ENCODE results near the gene TMEM63B.
"Not testable (repeated sequence)": the region's sequence is repeated elsewhere in the genome, so short reads cannot be mapped to it uniquely, and the experiment has no call there.

TMEM63B gene

GRCh38 chr6:44171899-44172546, 44.7 kb downstream of the TMEM63B start:
- DNase-seq (ENCODE audit: low read depth): no peak

DNA sequence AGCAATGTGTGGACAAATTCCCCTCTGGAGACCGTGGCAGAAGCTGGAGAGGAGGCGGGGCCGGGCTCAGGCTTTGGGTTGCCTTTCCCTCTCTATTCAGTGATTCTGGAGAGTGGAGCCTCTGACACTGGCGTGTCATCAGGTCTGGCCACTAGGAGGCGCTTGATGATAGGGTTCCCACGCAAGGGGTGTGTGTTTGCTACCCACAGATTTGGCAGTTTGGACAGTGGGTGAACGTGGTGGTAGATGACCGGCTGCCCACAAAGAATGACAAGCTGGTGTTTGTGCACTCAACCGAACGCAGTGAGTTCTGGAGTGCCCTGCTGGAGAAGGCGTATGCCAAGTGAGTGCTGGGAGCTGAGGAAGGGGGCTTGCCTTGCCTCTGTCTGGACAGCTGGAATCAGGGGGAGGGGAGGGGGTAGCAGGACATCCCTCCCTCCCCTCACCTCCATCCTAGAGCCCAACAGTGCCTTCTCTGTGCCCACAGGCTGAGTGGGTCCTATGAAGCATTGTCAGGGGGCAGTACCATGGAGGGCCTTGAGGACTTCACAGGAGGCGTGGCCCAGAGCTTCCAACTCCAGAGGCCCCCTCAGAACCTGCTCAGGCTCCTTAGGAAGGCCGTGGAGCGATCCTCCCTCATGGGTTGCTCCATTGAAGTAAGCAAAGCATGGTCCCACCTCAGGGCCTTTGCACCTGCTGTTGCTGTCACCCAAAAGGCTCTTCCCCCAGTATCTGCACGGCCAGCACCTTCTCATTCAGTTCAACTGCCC, 45.6 kb downstream of the TMEM63B start:
- DNase-seq (ENCODE audit: low read depth): peak; percentile 41

DNA sequence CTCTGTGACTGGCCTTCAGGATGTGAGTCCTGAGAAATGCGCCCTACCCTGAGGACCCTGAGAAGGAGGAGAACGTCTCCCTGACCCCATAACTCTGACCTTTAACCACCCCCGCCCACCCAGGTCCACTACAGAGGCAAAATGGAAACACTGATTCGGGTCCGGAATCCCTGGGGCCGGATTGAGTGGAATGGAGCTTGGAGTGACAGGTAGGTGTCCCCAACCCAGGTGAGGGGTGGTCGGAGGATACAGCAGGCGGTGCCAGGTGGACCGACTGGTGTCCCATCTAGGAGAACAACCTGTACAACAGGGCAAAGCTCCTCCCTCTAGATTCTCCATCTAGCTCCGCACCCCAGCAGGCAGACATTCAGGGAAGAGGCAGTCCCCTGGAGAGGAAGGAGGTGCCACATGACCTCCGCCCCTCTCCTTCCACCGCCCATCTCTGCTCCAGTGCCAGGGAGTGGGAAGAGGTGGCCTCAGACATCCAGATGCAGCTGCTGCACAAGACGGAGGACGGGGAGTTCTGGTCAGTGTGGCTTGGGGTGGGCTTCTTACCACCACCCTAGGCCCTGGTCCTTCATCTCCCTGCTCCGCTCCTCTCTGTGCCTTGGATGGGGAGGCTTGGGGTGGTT, 48.9 kb downstream of the TMEM63B start:
- no peak for DNase-seq (ENCODE audit: low read depth)

GRCh38 chr6:44176762-44177509, 49.6 kb downstream of the TMEM63B start:
- DNase-seq (ENCODE audit: low read depth): peak; percentile 10

GRCh38 chr6:44177691-44178423, 50.5 kb downstream of the TMEM63B start:
- DNase-seq (ENCODE audit: low read depth): no peak

- no peak for DNase-seq (ENCODE audit: low read depth)
These were observed 51.2 kb downstream of the TMEM63B start for GRCh38 chr6:44178424-44179071.

DNA sequence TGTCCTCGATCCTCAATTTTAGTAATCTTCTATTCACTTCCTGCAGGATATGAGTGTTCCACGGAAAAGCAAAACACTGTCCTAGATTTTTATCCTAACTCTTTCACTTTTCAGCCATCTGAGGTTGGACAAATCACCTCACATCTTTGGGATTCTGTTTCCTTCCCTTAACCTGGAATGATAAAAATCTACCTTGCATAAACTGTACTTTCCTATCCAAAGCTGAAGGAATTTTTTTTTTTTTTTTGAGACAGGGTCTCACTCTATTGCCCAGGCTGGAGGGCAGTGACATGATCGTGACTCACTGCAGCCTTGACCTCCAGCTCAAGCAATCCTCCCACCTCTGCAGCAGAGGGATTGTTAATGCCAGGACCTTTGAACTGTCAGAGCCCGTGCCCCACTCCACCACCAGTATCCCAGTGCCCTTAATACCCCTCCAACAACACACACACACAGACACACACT, 51.8 kb downstream of the TMEM63B start:
- no peak for DNase-seq (ENCODE audit: low read depth)

DNA sequence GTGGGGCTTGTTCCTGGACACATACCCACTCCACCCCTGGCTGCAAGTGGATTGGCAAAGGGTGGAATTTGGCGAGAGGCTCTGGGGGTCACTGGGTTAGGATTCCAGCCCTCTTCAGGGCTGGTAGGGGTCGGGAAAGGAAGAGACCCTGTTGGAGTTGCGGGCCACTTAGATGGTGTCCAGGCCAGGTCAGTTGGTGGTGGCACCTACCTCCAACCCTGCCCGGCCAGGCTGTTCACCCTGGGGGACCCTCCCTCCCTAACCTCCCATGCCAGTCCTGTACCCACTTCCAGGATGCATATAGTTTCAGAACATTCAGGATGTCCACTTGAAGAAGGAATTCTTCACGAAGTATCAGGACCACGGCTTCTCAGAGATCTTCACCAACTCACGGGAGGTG, 52.3 kb downstream of the TMEM63B start:
- no peak for DNase-seq (ENCODE audit: low read depth)

- no peak for DNase-seq (ENCODE audit: low read depth)
These were observed 53.1 kb downstream of the TMEM63B start for GRCh38 chr6:44180406-44180805.

DNA sequence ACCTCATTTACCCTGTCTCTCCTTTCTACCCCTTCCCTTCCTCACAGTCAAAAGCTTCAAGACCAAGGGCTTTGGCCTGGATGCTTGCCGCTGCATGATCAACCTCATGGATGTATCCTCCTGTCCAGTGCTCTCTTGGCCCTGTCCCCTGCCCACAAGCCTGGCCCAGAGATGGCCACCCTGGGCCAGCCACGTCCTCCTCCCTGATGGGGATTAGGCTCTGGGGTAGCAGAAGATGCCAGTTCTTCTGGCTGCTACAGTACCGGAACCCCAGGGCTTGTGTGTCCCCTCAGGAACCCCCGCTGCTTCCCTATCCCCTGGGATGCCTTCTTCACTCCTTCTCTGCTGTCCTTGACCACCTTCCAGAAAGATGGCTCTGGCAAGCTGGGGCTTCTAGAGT, 53.5 kb downstream of the TMEM63B start:
- no peak for DNase-seq (ENCODE audit: low read depth)

- DNase-seq (ENCODE audit: low read depth): not testable (repeated sequence)
These were observed 54.4 kb downstream of the TMEM63B start for GRCh38 chr6:44181784-44182183.

- DNase-seq (ENCODE audit: low read depth): no peak
These were observed 55.6 kb downstream of the TMEM63B start for GRCh38 chr6:44182911-44183390.

DNA sequence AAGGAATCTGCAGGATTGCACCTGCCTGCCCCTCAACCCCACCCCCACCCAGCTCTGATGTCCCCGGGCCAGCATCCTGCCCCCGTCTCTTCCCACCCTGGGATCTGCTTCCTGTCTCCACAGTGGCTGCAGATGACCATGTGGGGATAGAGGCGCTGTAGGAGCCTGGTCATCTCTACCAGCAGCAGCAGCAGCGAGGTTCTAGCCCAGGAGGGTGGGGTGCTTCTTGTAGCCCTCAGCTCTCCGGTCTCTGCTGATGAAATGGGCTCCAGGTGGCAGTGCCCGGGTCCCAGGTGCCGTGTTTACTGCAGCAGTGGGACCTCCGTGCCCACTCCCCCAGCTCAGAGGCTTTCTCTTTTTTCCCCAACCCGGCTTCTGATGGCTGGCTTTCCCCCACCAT, 56.4 kb downstream of the TMEM63B start:
- DNase-seq (ENCODE audit: low read depth): no peak

GRCh38 chr6:44185356-44185755, 58.0 kb downstream of the TMEM63B start:
- DNase-seq (ENCODE audit: low read depth): not testable (repeated sequence)

- no peak for DNase-seq (ENCODE audit: low read depth)
These were observed 58.7 kb downstream of the TMEM63B start for GRCh38 chr6:44185953-44186634.

DNA sequence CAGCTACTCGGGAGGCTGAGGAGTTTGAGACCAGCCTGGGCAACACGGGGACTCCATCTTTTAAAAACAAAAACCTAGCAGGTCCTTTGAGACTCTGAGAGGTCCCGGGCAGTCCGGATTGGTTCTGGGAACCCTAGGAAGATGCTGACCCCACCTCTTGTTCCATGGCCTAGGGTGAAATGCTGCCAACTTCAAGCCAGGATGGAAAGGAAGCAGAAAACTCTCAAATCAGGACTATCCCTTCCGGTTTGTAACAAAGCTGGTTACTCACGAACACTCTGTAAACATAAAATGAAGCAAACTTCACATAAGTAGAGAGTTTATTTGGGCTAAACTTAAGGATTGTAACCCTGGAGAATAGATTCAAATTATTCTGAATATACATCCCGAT, 59.3 kb downstream of the TMEM63B start:
- DNase-seq (ENCODE audit: low read depth): no peak

DNA sequence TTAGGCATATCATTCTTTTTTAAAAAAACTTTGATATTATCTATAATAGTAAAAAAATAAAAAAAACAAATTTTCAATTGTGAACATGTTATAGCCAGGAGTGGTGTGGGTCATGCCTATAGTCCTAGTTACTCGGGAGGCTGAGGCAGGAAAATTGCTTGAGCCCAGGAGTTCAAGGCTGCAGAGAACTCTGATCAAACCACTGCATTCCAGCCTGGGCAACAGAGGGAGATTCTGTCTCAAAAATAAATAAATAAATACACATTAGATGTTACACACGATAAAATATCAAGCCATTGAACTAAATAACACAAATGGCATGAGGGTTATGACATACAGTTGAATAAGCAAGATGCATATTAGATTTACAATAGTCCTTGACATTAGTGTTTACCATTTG, 61.5 kb downstream of the TMEM63B start:
- no peak for DNase-seq (ENCODE audit: low read depth)

- DNase-seq (ENCODE audit: low read depth): no peak
These were observed 61.9 kb downstream of the TMEM63B start for GRCh38 chr6:44189257-44189656.

DNA sequence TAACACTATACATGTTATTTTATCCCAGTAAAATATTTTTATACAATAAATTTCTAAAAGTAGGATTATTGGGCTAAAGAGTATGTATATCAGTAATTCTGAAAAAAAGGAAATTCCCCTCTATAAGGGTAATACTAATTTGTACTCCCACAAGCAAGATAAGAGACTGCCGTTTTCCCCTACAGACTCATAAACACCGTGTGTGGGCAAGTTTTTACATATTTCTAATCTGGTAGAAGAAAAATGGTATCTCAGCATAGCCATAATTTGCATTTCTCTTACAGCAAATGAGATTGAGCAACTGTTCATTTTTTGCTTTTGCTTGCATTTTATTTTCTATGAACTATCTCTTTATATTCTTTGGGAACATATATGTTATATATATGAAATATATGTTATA, 63.4 kb downstream of the TMEM63B start:
- no peak for DNase-seq (ENCODE audit: low read depth)

- no peak for DNase-seq (ENCODE audit: low read depth)
These were observed 65.2 kb downstream of the TMEM63B start for GRCh38 chr6:44192428-44193041.

Data from stimulated activated CD8-positive, alpha-beta memory T cell treated with anti-CD3 and anti-CD28 coated beads, Interleukin-12 subunit alpha, Interleukin-12 subunit beta, amount 100 ng/mL, for 4 hours (primary cell).